Ovary (tissue), 3 donors: ENCODE data around the gene CBLIF.

Experiments
- CTCF ChIP-seq, 3 donors: fragments of 450-650 bp in 2 of 3; fragments of 200-600 bp in 1 of 3; IDR thresholded peaks; one replicate each; pipeline versions ENCODE4 v1.5.1 to v1.8.0; 2016 to 2022; ENCODE audit warnings: antibody characterized with exemption in 3 of 3, mild to moderate bottlenecking in 1 of 3
- EP300 ChIP-seq: sonication (generic); formaldehyde crosslinking; IDR thresholded peaks from one replicate; pipeline ENCODE4 v1.6.1; 2017; ENCODE audit warnings: antibody characterized with exemption
- POLR2A ChIP-seq: fragments of 450-650 bp; IDR thresholded peaks from one replicate; pipeline ENCODE4 v1.6.1; 2017; ENCODE audit warnings: antibody characterized with exemption, mild to moderate bottlenecking, moderate library complexity
- donor health status: DM: no; HTN: no; CAD: no.

DNA sequence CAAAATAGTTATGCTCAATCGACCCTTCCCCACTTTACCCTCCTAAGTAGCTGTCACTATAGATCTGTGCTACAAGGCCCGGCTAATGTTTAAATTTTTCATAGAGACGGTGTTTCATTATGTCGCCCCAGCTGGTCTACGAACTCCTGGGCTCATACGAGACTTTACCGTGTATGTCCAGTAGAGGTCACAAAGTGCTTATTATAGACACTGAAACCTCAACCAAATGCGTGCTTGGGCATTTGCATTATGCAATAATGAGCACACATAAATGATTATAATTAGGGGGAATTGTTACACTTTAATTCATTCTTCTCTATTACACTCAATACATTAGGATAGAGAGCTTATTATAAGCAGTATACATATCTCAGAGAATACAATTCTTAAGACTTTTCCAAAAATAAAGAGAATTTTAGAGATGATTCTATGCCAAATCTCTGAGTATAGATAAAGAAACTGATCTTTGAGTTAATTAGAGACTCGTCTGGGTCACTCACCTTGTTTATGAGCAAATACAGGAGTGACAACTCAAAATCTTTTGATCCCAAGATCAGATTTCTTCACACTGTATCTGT lies 22.2 kb downstream of the CBLIF start:
- TF ChIP-seq POLR2A (no peak), CTCF (IDR thresholded peaks at IDR 0.05) (peak in 2 of 3 donors; percentile 52 to 67), EP300 (no peak)
